Fibroblast of mammary gland (primary cell): ENCODE results near the gene DOCK2.
A peak's percentile ranks its signal among the peaks of the same experiment; 100 is the strongest.

ENCODE experiments used
- DNase-seq: peaks from one replicate; pipeline ENCODE4 v3.0.0-alpha.2; 2010; ENCODE audit warnings: low read depth
- H3K4me3 ChIP-seq: 2 replicates; pipeline ENCODE4 v1.5.1; 2011; ENCODE audit warnings: low read depth, mild to moderate bottlenecking, low read length, moderate library complexity; ENCODE audit not compliant: control insufficient read depth
- CTCF ChIP-seq: conservative IDR thresholded peaks from 2 replicates; pipeline ENCODE4 v1.5.1; 2011; ENCODE audit warnings: low read depth, low read length, inconsistent platforms; ENCODE audit not compliant: control insufficient read depth, insufficient read depth

Gene DOCK2

GRCh38 chr5:170121321-170121720 lies 484.2 kb downstream of the DOCK2 start:
- no peak for TF ChIP-seq CTCF
- no peak overlapping the region for H3K4me3 ChIP-seq
- DNase-seq, result peak; percentile 56

DNA sequence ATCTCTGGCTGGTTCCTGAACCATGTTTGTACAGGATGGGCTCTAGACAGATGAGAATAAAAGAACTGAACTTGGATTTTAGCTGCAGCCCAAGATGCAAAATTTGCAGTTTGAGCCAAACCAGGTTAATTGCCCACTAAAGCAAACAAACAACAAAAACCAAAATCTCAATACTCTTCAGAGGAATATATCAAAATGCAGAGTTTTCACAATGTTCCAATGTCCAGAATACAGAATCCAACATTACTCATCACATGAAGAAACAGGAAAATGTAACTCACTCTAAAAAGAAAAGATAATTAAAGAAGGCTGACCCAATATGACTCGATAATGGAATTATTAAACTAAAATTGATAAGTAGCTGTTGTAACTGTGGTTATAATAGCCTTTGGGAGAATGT lies 489.0 kb downstream of the DOCK2 start:
- no peak for TF ChIP-seq CTCF
- DNase-seq, result no peak
- H3K4me3 ChIP-seq, result no peak overlapping the region

- H3K4me3 ChIP-seq, result no peak overlapping the region
- TF ChIP-seq CTCF, result no peak
- no peak for DNase-seq
Observed at GRCh38 chr5:170126626-170127025, 489.6 kb downstream of the DOCK2 start.

DNA sequence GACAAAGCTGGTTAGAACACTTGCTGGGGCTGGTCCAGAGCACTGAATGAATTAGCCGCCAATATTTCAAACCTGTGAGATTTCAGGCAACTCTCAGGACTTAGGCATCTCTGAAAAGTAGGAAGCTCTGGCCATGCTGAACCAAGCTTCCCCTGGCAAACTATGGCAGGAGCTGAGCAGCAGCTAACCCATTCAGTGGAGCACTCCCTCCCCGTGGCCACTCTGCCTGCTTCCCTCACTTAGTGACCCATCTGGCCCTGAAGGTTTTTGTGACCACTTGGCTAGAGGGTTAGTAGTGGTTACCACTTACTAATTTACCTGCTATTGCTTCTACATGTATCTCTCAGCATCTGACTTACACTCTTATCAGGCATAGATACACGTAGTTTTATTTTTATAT lies 494.2 kb downstream of the DOCK2 start:
- DNase-seq, result no peak
- no peak for TF ChIP-seq CTCF
- no peak overlapping the region for H3K4me3 ChIP-seq

GRCh38 chr5:170132269-170132975 lies 495.3 kb downstream of the DOCK2 start:
- peak; percentile 80 for DNase-seq
- no peak for TF ChIP-seq CTCF
- no peak overlapping the region for H3K4me3 ChIP-seq
